ENCODE measurements around the gene STIM1. TPM values are rescaled to one million over a fixed set of nuclear protein-coding genes. Genes with fewer than 3 reads are reported as not detected.

Gene STIM1
- total RNA-seq, 1 experiment from 2014 or later: 15.2 TPM

GRCh38 chr11:4085575-4085974 lies 230.1 kb downstream of the STIM1 start:
- H2AFZ ChIP-seq (ENCODE audit: low read length): no peak overlapping the region
- H3K9ac ChIP-seq (ENCODE audit: extremely low read depth, insufficient read length, low read length): no peak overlapping the region
- Mint-ChIP-seq H3K4me3 (no peak overlapping the region), H3K36me3 (ENCODE audit: insufficient read depth in 1 of 3, low read depth in 3 of 3) (peaks cover 0 to 4% (median 0%) of the 10 kb centered on the region in 3 experiments; a peak in 2 of 7 replicates), H3K27me3 (ENCODE audit: low read depth) (no peaks in the 10 kb centered on the region), H3K9me3 (no peaks in the 10 kb centered on the region), H3K27ac (no peak overlapping the region), H3K4me1 (peaks cover 3 to 8% of the 10 kb centered on the region in 2 experiments; a peak in 3 of 4 replicates)
- H4K8ac ChIP-seq (replicated peaks; ENCODE audit: insufficient read length, low read depth, low read length): no peak overlapping the region
- no peaks in the 10 kb centered on the region for H3K23me2 ChIP-seq (ENCODE audit: insufficient read length, low read depth, low read length, poor library complexity, severe bottlenecking)
- H2BK15ac ChIP-seq (ENCODE audit: low read depth, low read length): no peak overlapping the region
- H3K23ac ChIP-seq (ENCODE audit: insufficient read length, low read depth, low read length): no peak overlapping the region
- no peak overlapping the region for H4K5ac ChIP-seq (ENCODE audit: insufficient read length, low read depth, low read length)
- H2BK5ac ChIP-seq (ENCODE audit: insufficient read length, low read length): no peak overlapping the region
- H3K4me2 ChIP-seq (ENCODE audit: insufficient read depth, insufficient read length, low read length): no peak overlapping the region
- no peaks in the 10 kb centered on the region for H3K79me2 ChIP-seq (ENCODE audit: insufficient read depth, low read length)
- H3K4ac ChIP-seq (ENCODE audit: low read depth, low read length): no peak overlapping the region
- no peak overlapping the region for H3K27ac ChIP-seq (ENCODE audit: insufficient read length, low read depth, low read length)
- no peak overlapping the region for H4K91ac ChIP-seq (ENCODE audit: insufficient read length, low read depth, low read length)
- no peaks in the 10 kb centered on the region for H3K79me1 ChIP-seq (ENCODE audit: insufficient read depth, low read depth, low read length, poor library complexity, severe bottlenecking)
- no peaks in the 10 kb centered on the region for H3K9me3 ChIP-seq (ENCODE audit: control insufficient read depth, low read depth, low read length)
- H2BK120ac ChIP-seq (ENCODE audit: low read depth, low read length, poor library complexity, severe bottlenecking): no peak overlapping the region
- H2BK12ac ChIP-seq (ENCODE audit: insufficient read length, low read depth, low read length): no peak overlapping the region
- no peak overlapping the region for H2AK5ac ChIP-seq (ENCODE audit: insufficient read length, low read length)
- H3K27me3 ChIP-seq (ENCODE audit: insufficient read depth, low read length): no peaks in the 10 kb centered on the region
- no peak overlapping the region for H3K18ac ChIP-seq (ENCODE audit: insufficient read length, low read depth, low read length)
- no peaks in the 10 kb centered on the region for H3K4me1 ChIP-seq (ENCODE audit: insufficient read depth, low read length)
- H3K56ac ChIP-seq (ENCODE audit: insufficient read length, low read depth, low read length): no peak overlapping the region
- H4K20me1 ChIP-seq (ENCODE audit: control insufficient read depth, insufficient read depth, insufficient read length): no peaks in the 10 kb centered on the region
- H3K14ac ChIP-seq (ENCODE audit: insufficient read depth, low read length): no peak overlapping the region
- no peak for TF ChIP-seq CTCF (conservative IDR thresholded peaks at IDR 0.05)
- H2BK20ac ChIP-seq (ENCODE audit: low read depth, low read length, poor library complexity, severe bottlenecking): no peak overlapping the region
- H3T11ph ChIP-seq (ENCODE audit: low read length): no peak overlapping the region
- DNase-seq: no peak

Data from H9 (cell line).